ENCODE measurements around the gene SENP5.

GRCh38 chr3:196963631-196963953 lies 95.9 kb downstream of the SENP5 start:
- TF ChIP-seq CTCF (IDR thresholded peaks at IDR 0.05; ENCODE audit: low read depth, low read length) (no peak), POLR2A (IDR thresholded peaks at IDR 0.05; ENCODE audit: extremely low read depth, insufficient read length) (no peak)
